ENCODE data around the gene LINGO3. TPM values are rescaled to one million over a fixed set of nuclear protein-coding genes. Genes with fewer than 3 reads are reported as not detected.

LINGO3 gene
- total RNA-seq, 1 experiment from 2014 or later, result not detected

DNA sequence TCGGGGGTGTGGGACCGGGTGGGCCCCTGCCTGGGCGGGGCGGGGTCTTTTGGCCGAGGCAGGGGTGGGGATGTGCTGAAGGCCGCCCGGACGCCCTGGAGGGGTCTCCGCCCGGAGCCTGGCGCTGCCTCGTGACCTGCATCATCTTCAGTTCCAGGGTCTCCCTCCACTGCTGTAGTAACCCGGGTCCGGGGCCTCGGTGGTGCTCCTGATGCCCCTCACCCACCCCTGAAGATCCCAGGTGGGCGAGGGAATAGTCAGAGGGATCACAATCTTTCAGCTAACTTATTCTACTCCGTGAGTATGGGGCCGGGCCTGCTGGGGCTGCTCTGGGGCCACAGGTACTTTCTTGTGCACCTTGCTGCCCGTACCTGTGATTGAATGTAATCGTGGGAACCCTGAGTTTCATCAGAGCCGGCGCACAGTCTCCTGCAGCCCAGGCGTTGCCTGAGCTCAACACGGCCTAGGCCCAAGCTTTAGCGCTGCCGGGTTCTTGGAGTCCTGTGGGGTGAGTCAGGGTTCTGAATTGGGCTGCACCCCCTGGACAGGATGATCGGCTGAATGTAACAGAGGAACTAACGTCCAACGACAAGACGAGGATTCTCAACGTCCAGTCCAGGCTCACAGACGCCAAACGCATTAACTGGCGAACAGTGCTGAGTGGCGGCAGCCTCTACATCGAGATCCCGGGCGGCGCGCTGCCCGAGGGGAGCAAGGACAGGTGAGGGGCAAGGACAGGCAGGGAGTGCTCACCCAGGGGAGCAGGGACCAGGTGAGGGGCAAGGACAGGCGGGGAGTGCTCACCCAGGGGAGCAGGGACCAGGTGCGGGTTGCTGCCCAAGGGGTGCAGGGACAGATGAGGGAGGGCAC lies 36.5 kb downstream of the LINGO3 start:
- Mint-ChIP-seq H3K27me3 (ENCODE audit: unreplicated experiment) (no peaks in the 10 kb centered on the region), H3K4me3 (ENCODE audit: low read depth, unreplicated experiment) (peak overlapping the region; percentile 95), H3K4me1 (ENCODE audit: low read depth, unreplicated experiment) (peaks cover 23% of the 10 kb centered on the region), H3K27ac (ENCODE audit: unreplicated experiment) (peak overlapping the region; percentile 70), H3K9me3 (ENCODE audit: low read depth, unreplicated experiment) (no peaks in the 10 kb centered on the region), H3K36me3 (ENCODE audit: insufficient read depth, unreplicated experiment) (peaks cover 79% of the 10 kb centered on the region)
- BruUV-seq (replicated peaks), result no TSS peak
- DNase-seq, result no peak
- intact Hi-C loops (cut with micrococcal nuclease; ENCODE audit: unreplicated experiment), result loop anchor here (5.0 kb wide), 2 partner anchors 34 to 114 kb away; partner anchors contain the start of genes PLEKHJ1 and SF3A2
- TF ChIP-seq, protein P1, sequence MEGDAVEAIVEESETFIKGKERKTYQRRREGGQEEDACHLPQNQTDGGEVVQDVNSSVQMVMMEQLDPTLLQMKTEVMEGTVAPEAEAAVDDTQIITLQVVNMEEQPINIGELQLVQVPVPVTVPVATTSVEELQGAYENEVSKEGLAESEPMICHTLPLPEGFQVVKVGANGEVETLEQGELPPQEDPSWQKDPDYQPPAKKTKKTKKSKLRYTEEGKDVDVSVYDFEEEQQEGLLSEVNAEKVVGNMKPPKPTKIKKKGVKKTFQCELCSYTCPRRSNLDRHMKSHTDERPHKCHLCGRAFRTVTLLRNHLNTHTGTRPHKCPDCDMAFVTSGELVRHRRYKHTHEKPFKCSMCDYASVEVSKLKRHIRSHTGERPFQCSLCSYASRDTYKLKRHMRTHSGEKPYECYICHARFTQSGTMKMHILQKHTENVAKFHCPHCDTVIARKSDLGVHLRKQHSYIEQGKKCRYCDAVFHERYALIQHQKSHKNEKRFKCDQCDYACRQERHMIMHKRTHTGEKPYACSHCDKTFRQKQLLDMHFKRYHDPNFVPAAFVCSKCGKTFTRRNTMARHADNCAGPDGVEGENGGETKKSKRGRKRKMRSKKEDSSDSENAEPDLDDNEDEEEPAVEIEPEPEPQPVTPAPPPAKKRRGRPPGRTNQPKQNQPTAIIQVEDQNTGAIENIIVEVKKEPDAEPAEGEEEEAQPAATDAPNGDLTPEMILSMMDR (IDR thresholded peaks at IDR 0.05; ENCODE audit: unreplicated experiment), result no peak
- CTCF ChIA-PET, result interaction anchor here (0.6 kb wide), 3 partner anchors 33 to 329 kb away, joined by 4 to 7 read pairs (median 5); no protein-coding TSS in a partner anchor

DNA sequence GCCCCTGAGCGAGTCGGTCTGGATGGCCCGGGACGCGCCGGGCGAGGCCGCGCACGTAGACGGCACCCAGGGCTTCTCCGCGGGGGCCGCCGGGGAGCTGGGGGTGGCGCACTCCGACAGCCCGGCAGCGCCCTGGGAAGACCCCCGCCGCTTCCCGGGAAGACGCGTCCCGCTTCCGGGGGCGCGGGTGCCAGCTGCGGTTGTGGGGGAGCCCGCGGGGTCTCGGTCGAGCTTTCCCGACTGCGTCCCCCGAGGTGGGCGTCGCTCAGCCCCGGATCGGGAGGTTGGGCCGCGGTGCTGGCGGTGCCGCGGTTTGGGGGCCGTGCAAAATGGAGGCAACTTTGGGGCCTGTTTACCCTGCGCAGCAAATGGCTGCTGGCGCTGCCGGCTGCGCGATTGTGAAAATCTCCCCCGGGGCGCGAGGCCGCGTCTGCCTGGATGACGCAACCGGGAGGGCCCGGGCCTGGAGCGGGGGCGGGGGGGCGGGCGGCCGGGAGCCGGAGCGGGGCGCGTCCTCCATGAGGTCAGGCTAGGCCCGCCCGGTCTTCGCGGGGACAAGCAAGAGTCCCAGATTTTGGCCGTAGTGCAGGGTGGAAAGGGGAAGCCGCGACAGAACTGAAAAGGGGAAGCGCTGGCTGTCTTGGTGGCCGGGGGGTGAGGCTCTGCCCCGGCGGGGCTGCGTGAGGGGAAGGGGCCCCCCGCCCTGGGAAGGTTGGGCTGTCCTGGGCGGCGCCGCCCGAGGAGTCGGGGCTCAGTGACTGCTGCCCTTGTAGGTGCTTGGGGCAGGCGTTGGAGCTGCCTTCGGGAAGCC lies 37.3 kb downstream of the LINGO3 start:
- TF ChIP-seq, protein P1 (IDR thresholded peaks at IDR 0.05; ENCODE audit: unreplicated experiment), result no peak
- Mint-ChIP-seq H3K27ac (ENCODE audit: unreplicated experiment) (no peak overlapping the region), H3K36me3 (ENCODE audit: insufficient read depth, unreplicated experiment) (peaks cover 82% of the 10 kb centered on the region), H3K27me3 (ENCODE audit: unreplicated experiment) (no peaks in the 10 kb centered on the region), H3K4me3 (ENCODE audit: low read depth, unreplicated experiment) (peak overlapping the region; percentile 95), H3K4me1 (ENCODE audit: low read depth, unreplicated experiment) (peaks cover 25% of the 10 kb centered on the region), H3K9me3 (ENCODE audit: low read depth, unreplicated experiment) (no peaks in the 10 kb centered on the region)
- BruUV-seq (replicated peaks), result no TSS peak
- peak; percentile 60 for DNase-seq
- CTCF ChIA-PET, result interaction anchor here (0.6 kb wide), 2 partner anchors 115 to 330 kb away, joined by 5 to 7 read pairs; no protein-coding TSS in a partner anchor
- intact Hi-C loops (cut with micrococcal nuclease; ENCODE audit: unreplicated experiment), result loop anchor here (5.0 kb wide), 2 partner anchors 33 to 113 kb away; partner anchors contain the start of genes PLEKHJ1 and SF3A2

DNA sequence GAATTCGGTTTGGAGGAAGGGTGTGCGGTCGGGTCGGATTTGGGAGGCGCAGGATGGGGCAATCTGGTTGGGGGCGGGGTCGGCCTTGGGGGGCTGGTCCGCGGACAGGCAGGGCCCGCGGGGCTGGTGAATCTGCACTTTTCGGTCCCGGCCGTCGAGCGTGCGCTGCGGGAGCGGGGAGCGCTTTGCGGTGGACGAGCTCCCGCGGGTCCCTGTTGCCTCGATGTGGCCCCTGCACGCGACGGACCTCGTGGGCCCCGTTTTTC lies 37.9 kb downstream of the LINGO3 start:
- no peak for DNase-seq
- intact Hi-C loops (cut with micrococcal nuclease; ENCODE audit: unreplicated experiment), result loop anchor here (5.0 kb wide), 2 partner anchors 33 to 113 kb away; partner anchors contain the start of genes PLEKHJ1 and SF3A2
- Mint-ChIP-seq H3K36me3 (ENCODE audit: insufficient read depth, unreplicated experiment) (peaks cover 78% of the 10 kb centered on the region), H3K27me3 (ENCODE audit: unreplicated experiment) (no peaks in the 10 kb centered on the region), H3K4me1 (ENCODE audit: low read depth, unreplicated experiment) (peaks cover 25% of the 10 kb centered on the region), H3K27ac (ENCODE audit: unreplicated experiment) (peak overlapping the region; percentile 79), H3K4me3 (ENCODE audit: low read depth, unreplicated experiment) (peak overlapping the region; percentile 95), H3K9me3 (ENCODE audit: low read depth, unreplicated experiment) (no peaks in the 10 kb centered on the region)
- BruUV-seq (replicated peaks), result no TSS peak
- CTCF ChIA-PET, result no interaction called here
- TF ChIP-seq, protein P1 (IDR thresholded peaks at IDR 0.05; ENCODE audit: unreplicated experiment), result no peak

Data from Calu3 (cell line).